Testis (tissue), 2 donors: ENCODE measurements around the gene PGBD1.

Source experiments
- POLR2A ChIP-seq: fragments of 450-650 bp; IDR thresholded peaks from one replicate; pipeline ENCODE4 v1.6.1; 2017; ENCODE audit warnings: antibody characterized with exemption, mild to moderate bottlenecking, moderate library complexity
- TF ChIP-seq, protein P1 (sequence below), 3 experiments: fragments of 450-650 bp in 2 of 3; fragments of 200-600 bp in 1 of 3; sonication (generic) in 1 of 3; IDR thresholded peaks; one replicate each; pipeline ENCODE4 v1.5.1; 2016 to 2019; ENCODE audit warnings: antibody characterized with exemption in 3 of 3, mild to moderate bottlenecking in 2 of 3, moderate library complexity in 1 of 3

DNA sequence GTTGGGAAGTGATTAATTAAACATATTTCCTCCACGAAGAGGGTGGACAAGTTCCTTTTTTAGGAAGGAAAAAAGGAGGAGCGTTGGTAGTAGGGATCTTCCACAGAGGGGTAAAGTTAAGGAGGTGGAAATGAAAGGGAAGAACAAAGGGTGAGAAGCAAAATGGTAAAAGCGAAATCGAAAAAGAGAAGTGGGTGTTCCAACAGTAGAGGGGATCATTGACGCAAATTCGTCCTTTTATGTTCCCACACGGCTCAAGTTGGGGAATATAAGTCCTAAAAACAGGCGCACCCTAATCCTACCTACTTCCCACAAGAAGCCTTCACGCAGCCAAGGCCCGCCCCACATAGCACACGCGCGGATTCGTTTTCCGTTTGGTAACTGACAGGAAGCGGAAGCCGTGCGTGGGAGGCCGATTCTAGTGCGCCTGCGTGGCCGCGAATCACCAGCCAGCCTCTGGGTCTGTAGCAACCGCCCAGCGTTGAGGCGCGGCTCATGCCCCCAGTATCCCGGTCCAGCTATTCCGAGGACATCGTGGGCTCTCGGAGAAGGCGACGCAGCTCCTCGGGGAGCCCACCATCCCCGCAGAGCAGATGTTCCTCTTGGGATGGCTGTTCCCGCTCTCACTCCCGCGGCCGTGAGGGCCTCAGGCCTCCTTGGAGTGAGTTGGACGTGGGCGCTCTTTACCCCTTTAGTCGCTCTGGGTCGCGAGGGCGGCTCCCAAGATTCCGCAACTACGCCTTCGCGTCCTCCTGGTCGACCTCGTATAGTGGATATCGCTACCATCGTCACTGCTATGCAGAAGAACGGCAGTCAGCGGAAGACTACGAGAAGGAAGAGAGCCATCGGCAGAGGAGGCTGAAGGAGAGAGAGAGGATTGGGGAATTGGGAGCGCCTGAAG, 22.2 kb upstream of the PGBD1 start, which contains the start of gene NKAPL:
- TF ChIP-seq, protein P1, sequence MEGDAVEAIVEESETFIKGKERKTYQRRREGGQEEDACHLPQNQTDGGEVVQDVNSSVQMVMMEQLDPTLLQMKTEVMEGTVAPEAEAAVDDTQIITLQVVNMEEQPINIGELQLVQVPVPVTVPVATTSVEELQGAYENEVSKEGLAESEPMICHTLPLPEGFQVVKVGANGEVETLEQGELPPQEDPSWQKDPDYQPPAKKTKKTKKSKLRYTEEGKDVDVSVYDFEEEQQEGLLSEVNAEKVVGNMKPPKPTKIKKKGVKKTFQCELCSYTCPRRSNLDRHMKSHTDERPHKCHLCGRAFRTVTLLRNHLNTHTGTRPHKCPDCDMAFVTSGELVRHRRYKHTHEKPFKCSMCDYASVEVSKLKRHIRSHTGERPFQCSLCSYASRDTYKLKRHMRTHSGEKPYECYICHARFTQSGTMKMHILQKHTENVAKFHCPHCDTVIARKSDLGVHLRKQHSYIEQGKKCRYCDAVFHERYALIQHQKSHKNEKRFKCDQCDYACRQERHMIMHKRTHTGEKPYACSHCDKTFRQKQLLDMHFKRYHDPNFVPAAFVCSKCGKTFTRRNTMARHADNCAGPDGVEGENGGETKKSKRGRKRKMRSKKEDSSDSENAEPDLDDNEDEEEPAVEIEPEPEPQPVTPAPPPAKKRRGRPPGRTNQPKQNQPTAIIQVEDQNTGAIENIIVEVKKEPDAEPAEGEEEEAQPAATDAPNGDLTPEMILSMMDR (IDR thresholded peaks at IDR 0.05): no peak
- no peak for TF ChIP-seq POLR2A
